ENCODE results near the gene NRXN3.

The NRXN3 gene

DNA sequence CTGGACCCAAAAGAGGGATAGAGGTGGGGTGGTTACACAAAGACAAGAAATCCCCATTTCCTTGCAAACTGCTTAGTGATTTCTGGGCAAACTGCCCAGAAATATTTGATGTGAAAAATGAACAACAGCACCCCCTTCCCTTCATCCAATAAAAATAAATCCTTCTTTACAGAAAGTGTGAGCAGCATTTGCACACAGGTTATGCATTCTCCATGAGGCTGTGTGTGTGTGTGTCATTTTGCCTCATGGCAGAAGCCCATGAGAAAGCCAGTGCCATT, 17.2 kb upstream of the NRXN3 start:
- no peak overlapping the region for H3K4me3 ChIP-seq (ENCODE audit: low read depth, low read length)
- TF ChIP-seq, protein P1, sequence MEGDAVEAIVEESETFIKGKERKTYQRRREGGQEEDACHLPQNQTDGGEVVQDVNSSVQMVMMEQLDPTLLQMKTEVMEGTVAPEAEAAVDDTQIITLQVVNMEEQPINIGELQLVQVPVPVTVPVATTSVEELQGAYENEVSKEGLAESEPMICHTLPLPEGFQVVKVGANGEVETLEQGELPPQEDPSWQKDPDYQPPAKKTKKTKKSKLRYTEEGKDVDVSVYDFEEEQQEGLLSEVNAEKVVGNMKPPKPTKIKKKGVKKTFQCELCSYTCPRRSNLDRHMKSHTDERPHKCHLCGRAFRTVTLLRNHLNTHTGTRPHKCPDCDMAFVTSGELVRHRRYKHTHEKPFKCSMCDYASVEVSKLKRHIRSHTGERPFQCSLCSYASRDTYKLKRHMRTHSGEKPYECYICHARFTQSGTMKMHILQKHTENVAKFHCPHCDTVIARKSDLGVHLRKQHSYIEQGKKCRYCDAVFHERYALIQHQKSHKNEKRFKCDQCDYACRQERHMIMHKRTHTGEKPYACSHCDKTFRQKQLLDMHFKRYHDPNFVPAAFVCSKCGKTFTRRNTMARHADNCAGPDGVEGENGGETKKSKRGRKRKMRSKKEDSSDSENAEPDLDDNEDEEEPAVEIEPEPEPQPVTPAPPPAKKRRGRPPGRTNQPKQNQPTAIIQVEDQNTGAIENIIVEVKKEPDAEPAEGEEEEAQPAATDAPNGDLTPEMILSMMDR (IDR thresholded peaks at IDR 0.05; ENCODE audit: low read depth, low read length), result no peak

DNA sequence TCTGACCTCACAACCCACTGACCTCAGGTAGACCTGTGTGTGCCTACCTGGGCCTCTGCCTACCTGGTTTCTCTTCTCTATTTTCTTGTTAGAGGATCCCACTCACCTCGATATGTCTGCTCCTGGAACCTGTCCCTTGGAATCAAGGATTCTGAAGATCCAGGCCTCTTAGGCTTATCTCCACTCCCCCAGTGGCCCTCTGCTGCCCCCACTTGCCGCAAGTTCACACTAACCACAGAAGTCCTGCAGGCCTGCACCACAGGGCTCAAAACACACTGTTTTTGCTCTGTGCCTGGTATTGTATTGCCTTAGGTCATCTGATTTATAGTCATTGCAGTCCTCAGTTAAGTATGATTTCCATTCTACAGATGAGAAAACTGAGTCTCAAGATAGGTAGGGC, 15.3 kb upstream of the NRXN3 start:
- TF ChIP-seq, protein P1 (IDR thresholded peaks at IDR 0.05; ENCODE audit: low read depth, low read length), result no peak
- H3K4me3 ChIP-seq (ENCODE audit: low read depth, low read length), result no peak overlapping the region

DNA sequence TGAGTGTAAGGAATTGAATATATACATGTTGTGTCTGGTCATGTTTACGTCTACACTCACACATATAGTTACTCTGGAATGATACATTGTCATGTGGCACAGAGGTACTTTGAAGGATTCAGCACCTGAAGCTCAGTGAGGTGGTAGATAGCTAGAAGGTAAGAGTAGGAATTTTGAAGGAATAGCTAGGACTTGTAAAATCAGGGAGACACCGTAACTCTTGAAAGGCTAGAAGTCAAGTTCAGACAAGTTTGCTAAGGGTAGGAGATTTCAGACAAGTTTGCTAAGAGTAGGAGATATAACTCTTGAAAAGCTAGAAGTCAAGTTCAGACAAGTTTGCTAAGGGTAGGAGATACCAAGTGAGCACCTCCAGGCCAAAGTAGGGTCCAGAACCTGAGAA, 14.0 kb upstream of the NRXN3 start:
- H3K4me3 ChIP-seq (ENCODE audit: low read depth, low read length), result no peak overlapping the region
- TF ChIP-seq, protein P1 (IDR thresholded peaks at IDR 0.05; ENCODE audit: low read depth, low read length), result no peak

DNA sequence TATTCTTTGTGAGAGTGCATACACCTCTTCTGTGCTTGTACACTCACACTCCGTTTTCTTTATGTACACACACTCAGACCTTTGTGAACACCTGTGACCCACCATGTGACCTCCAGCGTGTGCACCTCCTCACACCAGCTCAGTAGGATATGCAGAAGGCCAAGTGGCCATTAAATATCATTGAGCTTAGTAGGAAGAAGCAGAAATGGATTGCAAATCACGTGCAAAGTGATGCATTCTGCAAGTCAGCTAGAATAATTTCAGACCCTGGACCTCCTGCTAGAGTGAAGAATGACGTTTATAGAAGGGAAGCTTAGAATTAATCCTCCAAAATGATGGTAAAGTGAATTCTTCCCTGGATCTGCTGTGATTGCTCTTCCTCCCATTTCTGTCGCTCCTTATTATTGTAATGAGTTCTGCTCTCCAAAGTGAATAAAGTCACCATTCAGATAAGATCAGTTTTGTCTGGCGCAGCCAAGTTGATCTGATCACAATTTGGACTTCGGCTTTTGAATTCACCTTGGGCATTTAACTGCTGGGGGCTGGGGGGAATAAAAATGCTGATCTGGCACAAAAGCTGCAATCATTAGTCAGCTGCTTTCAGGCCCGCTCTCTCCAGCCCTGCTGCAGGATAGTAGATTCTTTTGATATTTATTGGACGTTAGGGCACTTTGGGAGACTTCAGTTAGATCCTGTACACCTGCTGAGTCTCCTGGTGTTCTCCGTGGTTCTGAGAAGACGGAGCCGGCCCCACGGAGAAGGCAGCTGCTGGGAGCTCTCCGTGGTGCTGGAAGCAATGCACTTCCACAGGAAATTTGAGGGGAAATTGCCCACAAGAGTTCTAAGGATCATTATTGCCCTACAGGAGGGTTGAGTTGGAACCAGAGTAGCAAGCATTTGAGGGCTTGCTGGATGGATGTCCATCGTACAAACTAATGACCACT, 12.4 kb upstream of the NRXN3 start:
- TF ChIP-seq, protein P1 (IDR thresholded peaks at IDR 0.05; ENCODE audit: low read depth, low read length), result no peak

DNA sequence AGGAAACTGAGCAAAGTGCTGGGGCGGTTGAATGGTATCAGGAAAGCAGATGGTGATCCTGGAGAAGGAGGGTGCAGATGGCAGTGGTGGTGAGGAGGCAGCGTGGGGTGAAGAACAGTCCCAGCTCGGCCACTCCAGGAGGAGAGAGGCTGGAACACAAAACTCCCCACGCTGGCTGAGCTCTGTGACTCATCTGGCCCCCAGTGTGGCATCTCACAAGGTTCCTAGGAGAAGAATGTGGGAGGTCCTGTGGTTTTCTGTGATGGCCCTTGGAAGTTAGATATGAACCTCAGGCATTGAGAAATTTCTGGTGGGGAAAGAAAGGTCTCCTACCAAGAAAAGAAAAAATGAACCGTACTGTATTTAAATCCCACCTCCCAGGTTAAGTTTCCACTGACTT, 8.0 kb upstream of the NRXN3 start:
- TF ChIP-seq, protein P1 (IDR thresholded peaks at IDR 0.05; ENCODE audit: low read depth, low read length), result no peak
- no peak overlapping the region for H3K4me3 ChIP-seq (ENCODE audit: low read depth, low read length)

More for the DNA sequence above, 12.4 kb upstream of the NRXN3 start:
- H3K4me3 ChIP-seq (ENCODE audit: low read depth, low read length), result no peak overlapping the region

DNA sequence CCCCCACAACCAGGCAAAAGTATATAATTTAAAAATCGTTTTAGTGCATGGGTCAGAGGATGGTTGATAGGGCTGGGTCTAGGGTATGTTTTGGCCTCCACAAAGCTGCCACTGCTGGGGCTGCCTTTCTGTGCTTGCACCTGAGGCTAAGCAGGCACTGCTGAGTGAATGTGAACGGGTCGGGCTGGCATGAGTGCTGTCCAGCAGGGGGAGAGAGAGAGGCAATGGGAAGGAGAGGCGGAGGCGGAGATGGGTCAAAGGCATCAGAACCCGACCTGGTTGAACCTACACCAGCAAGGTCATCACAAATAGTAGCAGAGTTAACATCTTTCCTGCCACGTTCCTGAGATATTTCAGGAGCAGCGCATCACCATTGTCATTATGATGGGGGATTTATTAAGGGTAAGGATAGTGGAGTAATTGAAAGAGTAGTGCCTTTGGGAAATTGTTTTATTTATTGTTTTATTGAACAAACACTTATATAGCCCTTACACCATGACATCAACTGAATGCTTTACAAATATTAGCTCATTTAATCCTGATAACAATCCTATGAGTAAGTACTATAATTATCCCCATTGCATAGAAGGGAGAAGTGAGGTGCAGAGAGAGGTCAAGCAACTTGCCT, 5.8 kb upstream of the NRXN3 start:
- TF ChIP-seq, protein P1 (IDR thresholded peaks at IDR 0.05; ENCODE audit: low read depth, low read length), result no peak

DNA sequence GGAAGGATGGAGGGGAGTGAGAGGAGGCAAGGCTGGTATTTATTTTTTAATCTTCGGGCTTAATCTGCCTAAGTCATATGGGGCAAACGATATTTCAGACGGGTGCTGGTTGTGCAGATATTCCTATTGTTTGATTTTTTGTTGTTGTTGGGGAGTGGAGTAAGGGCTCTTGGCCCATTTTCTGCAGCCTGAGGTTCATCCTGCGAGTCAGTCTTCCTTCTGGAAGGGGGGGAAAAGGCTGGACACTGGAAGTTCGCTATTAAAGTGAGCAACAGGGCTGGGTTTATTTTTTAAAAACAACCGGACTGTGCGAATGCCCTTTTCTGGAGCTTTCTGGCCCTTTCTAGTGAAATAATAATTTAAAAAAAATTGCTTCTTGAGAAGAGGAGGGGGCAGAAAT, 2.3 kb downstream of the NRXN3 start:
- TF ChIP-seq, protein P1 (IDR thresholded peaks at IDR 0.05; ENCODE audit: low read depth, low read length), result no peak
- no peak overlapping the region for H3K4me3 ChIP-seq (ENCODE audit: low read depth, low read length)

More for the DNA sequence above, 5.8 kb upstream of the NRXN3 start:
- H3K4me3 ChIP-seq (ENCODE audit: low read depth, low read length), result no peak overlapping the region

Measured in WI38 (cell line).